HEK293T (cell line): Measurements from ENCODE around the gene ALPP.
"Not testable (repeated sequence)": the region's sequence is repeated elsewhere in the genome, so short reads cannot be mapped to it uniquely, and the experiment has no call there.

Experiments used
- ARNT ChIP-seq: fragments of 450-650 bp; IDR thresholded peaks from 2 replicates; pipeline ENCODE4 v1.6.1; 2017; ENCODE audit warnings: mild to moderate bottlenecking
- BHLHE40 ChIP-seq: fragments of 450-650 bp; IDR thresholded peaks from 2 replicates; pipeline ENCODE4 v1.6.1; 2016; ENCODE audit warnings: mild to moderate bottlenecking, moderate library complexity, borderline replicate concordance
- CTBP1 ChIP-seq: fragments of 450-650 bp; IDR thresholded peaks from 2 replicates; pipeline ENCODE4 v1.6.1; 2016; ENCODE audit warnings: borderline replicate concordance
- ELF4 ChIP-seq: fragments of 450-650 bp; IDR thresholded peaks from 2 replicates; pipeline ENCODE4 v1.6.1; 2017; ENCODE audit warnings: antibody characterized with exemption
- FOXA1 ChIP-seq: fragments of 450-650 bp; IDR thresholded peaks from 2 replicates; pipeline ENCODE4 v1.6.1; 2016; ENCODE audit warnings: mild to moderate bottlenecking
- FOXK2 ChIP-seq: fragments of 450-650 bp; IDR thresholded peaks from 2 replicates; pipeline ENCODE4 v1.6.1; 2016; ENCODE audit warnings: mild to moderate bottlenecking
- FOXM1 ChIP-seq: fragments of 450-650 bp; IDR thresholded peaks from 2 replicates; pipeline ENCODE4 v1.6.1; 2017; ENCODE audit warnings: mild to moderate bottlenecking, borderline replicate concordance
- LEF1 ChIP-seq: fragments of 450-650 bp; IDR thresholded peaks from 2 replicates; pipeline ENCODE4 v1.6.1; 2017; ENCODE audit warnings: mild to moderate bottlenecking, borderline replicate concordance
- NFRKB ChIP-seq: fragments of 450-650 bp; IDR thresholded peaks from 2 replicates; pipeline ENCODE4 v1.6.1; 2016; ENCODE audit warnings: mild to moderate bottlenecking, moderate library complexity
- SP1 ChIP-seq: fragments of 450-650 bp; IDR thresholded peaks from 2 replicates; pipeline ENCODE4 v1.6.1; 2017
- SUZ12 ChIP-seq: fragments of 450-650 bp; IDR thresholded peaks from 2 replicates; pipeline ENCODE4 v1.6.1; 2016; ENCODE audit warnings: mild to moderate bottlenecking
- TARDBP ChIP-seq: fragments of 450-650 bp; IDR thresholded peaks from 2 replicates; pipeline ENCODE4 v1.6.1; 2016
- ZNF384 ChIP-seq: fragments of 450-650 bp; IDR thresholded peaks from 2 replicates; pipeline ENCODE4 v1.6.1; 2016
- TF ChIP-seq, protein P1 (sequence below): fragments of 450-650 bp; IDR thresholded peaks from 2 replicates; pipeline ENCODE4 v1.6.1; 2016

DNA sequence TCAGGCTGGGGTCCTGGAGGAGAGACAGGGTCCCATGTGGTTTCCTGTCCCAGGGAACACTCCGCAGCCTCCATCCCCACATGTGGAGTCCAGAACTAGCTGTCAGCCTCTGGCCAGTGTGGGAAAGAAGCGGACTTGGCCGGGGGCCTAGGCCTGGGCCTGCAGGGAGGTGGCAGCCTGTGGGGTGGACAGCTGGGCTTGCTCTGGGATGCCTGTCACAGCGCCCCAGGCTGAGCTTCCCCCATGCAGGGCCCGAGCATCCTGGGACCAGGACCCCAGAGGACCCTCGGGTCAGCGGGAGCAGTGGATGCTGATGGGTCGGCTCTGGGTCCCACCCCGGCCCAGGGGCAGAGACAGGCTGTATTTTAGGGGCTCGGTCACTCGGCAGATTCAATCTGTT is 47.5 kb upstream of the ALPP start:
- TF ChIP-seq FOXM1, FOXK2, ELF4, FOXA1, TARDBP, BHLHE40, ZNF384, SP1, ARNT, CTBP1, LEF1, NFRKB, SUZ12: not testable (repeated sequence)
- TF ChIP-seq, protein P1, sequence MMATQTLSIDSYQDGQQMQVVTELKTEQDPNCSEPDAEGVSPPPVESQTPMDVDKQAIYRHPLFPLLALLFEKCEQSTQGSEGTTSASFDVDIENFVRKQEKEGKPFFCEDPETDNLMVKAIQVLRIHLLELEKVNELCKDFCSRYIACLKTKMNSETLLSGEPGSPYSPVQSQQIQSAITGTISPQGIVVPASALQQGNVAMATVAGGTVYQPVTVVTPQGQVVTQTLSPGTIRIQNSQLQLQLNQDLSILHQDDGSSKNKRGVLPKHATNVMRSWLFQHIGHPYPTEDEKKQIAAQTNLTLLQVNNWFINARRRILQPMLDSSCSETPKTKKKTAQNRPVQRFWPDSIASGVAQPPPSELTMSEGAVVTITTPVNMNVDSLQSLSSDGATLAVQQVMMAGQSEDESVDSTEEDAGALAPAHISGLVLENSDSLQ, result not testable (repeated sequence)
